NCI-H2227 treated with DMSO at 0.1 percent for 48 hours (cell line): ENCODE measurements around the gene BAD.

Source experiments
- DNase-seq: peaks from one replicate; lab custom pipeline; 2025; lab: John Stamatoyannopoulos, UW

Gene BAD

GRCh38 chr11:64229090-64229743 is 55.2 kb downstream of the BAD start:
- no peak for DNase-seq

DNA sequence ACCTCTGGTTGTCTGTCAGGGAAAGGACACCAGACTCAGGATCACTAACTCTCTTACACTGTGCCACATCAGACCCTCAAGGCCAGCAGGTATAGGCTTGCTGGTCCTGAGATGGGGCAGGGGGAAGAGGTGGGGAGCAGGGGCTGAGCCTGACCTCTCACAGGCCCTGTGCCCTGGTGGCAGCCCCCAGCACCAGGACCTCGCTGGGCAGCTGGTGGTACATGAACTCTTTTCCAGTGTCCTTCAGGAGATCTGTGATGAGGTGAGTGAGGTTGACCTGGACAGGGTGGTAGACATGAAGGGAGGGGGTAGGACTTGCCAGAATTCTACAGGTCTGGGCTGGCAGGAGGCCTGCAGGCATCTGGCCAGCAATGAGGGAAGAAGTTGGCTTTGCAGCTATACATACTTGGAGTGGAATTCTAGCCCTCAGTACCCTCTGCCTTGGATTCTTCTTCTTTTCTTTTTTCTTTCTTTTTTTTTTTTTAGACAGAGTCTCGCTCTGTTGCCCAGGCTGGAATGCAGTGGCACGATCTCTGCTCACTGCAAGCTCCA is 57.0 kb downstream of the BAD start:
- no peak for DNase-seq

- DNase-seq: no peak
Measured at GRCh38 chr11:64226507-64227051, 57.9 kb downstream of the BAD start.

- peak; percentile 77 for DNase-seq
Measured at GRCh38 chr11:64225608-64226506, 58.6 kb downstream of the BAD start, which contains the start of the genes NUDT22 and TRPT1. Gene NUDT22, plus strand, starts transcription at chr11:64226274. Its CDS starts 379 bp downstream, at chr11:64226653. Gene TRPT1, minus strand, starts transcription at chr11:64226186. Its CDS starts 326 bp downstream, at chr11:64225860.

DNA sequence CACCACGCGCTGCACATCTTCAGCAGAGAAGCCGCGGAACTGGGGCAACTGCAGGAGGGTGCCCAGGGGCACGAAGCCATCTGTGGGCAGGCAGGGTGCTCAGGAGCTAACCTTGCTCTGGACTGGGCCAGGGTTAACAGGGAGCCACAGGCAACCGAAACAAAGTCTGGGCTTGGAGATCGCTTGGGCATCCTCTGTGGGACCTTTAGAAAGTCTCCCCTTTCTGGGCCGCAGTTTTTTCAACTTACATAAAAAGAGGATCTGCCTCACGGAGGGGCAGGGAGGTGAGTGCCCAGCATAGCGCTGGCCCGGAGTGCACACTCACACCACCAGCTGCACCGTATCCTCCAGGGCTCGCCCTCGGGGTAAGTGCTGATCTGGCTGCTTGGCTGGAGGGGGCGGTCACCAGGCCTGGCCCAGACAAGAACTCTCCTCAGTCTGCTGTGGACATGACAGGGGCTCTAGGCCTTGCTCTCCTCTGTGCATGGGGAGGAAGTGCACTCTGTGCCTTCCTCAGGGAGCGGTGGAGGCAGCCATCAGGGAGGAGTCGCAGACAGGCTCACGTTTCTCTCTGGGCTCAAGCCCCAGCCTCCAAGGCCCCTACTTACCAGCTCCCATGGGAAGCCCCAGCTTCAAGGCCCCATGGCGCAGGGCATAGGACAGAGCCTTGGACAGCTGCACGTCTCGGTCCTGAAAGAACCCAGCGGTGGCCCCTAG is 59.4 kb downstream of the BAD start:
- no peak for DNase-seq

DNA sequence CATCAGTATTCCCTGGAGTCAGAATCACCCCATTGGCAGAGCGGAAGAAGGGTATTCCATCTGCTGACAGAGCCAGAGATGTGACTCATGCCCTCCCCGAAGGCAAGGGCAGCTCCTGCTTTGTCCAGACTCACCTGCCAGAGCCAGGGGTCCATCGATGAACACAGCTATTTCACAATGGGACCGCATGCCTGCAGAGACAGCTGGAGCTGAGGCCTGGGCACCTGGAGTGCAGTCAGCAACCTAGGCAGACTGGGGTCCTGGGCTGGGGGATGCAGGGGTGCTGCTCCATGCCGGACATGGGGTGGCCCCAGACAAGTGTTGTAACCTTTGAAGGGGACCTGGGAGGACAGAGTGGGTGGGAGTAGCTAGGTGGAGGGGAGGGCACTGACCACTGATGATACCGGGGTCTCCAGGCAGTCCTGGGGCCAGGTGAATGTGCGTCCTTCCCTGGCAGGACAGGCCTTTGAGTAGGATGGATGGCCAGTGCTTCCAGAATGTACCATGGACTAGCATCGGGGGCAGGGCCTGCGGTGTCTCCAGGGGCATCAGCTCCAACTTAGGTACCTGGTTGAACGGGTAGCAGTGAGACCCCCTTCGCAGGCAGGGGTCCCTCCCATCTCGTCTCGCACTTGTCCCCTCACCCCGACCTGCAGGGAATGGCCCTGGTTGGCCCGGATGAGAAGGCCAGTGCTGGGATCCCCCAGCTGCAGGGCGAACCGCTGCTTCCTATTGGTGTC is 60.1 kb downstream of the BAD start:
- no peak for DNase-seq

GRCh38 chr11:64223001-64223651 is 61.3 kb downstream of the BAD start:
- no peak for DNase-seq

DNA sequence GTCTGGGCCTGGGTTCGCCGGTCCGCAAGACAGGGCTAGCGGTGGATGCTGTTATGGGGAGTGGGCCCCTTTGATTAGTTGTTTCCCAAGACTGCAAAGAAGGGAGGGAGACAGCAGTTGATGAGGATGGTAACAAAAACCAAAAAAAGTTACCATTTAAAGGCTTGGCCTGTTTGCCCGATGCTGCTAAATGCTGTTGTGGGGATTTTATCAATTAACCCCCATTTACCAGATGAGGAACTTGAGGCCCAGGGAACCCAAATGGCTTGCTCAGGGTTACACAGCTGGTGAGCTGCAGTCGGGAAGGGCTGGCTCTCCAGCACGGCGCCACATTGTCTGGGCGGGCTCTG is 61.8 kb downstream of the BAD start:
- no peak for DNase-seq

GRCh38 chr11:64220798-64221197 is 63.7 kb downstream of the BAD start:
- no peak for DNase-seq

DNA sequence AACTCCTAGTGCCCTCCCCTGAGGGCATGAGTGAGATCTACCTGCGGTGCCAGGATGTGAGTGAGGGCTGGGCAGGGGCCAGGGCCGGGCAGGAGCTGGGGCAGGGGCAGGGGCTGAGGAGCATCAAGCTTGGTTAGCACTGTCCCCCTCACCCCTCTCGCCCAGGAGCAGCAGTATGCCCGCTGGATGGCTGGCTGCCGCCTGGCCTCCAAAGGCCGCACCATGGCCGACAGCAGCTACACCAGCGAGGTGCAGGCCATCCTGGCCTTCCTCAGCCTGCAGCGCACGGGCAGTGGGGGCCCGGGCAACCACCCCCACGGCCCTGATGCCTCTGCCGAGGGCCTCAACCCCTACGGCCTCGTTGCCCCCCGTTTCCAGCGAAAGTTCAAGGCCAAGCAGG is 64.2 kb downstream of the BAD start:
- no peak for DNase-seq
